ENCODE data around the gene ABCB8. TPM values are rescaled to one million over a fixed set of nuclear protein-coding genes. Genes with fewer than 3 reads are reported as not detected.

Gene ABCB8
- total and polyA plus RNA-seq, 4 donors, result 12.4 to 30.2 (median 22.5) TPM

DNA sequence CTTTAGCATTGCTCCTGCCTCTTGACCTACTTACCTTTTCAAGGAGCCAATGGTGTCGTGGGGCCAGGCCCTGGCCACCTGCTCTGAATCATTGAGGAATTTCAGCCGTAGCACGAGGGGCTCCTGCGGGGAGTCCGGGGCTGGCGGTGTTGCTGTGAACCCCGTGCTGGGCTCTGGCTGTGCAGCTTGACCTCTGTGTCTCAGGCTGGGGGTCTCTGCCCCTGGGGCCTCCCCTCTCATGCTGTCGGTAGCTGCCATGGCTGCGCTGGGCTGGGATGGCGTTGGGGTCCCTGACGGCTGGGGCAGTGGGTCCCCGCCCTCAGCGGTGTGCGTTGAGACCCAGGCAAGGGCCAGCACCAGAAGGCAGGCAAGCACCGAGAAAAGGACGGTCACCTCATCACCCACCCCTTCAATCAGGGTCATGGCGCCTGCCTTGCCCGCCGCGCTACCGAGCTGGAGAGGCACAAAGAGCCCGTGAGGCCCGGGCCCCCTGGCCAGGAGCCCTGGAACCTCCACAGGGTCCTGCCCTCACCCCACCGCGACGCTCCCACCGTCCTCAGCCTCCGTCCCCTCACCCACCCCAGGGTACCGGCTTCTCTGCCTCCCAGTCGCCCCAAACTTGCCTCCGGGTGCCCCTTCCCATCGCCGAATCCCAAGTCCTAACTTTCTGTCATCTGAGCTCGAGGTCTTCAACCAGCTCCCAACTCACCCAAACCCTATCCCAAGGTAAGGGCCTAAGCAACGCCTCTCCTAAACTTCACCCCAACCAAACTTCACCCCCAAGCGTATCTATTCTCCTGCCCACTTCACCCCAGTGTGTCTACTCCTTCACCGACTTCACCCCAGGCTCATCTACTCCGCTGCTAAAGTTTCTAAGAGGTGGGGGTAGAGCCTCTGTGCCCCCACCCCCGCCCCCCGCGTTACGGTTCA is 54.2 kb downstream of the ABCB8 start:
- Histone ChIP-seq H3K4me1 (ENCODE audit: control insufficient read depth in 4 of 4, insufficient read depth in 4 of 4, low read length in 3 of 4) (peaks cover 17 to 57% (median 42%) of the 10 kb centered on the region in 4 donors), H3K9ac (ENCODE audit: low read depth in 1 of 2, low read length in 2 of 2) (peak overlapping the region; percentile 83), H3K4me3 (ENCODE audit: low read depth in 1 of 3, low read length in 3 of 3) (peak overlapping the region; percentile 36 to 98 (median 76)), H3K9me3 (ENCODE audit: control insufficient read depth in 4 of 4, low read length in 3 of 4) (no peaks in the 10 kb centered on the region), H3K27ac (ENCODE audit: low read depth in 1 of 2, low read length in 2 of 2) (peak overlapping the region; percentile 85 to 94), H3K36me3 (ENCODE audit: control insufficient read depth in 4 of 4, insufficient read depth in 3 of 4, low read depth in 1 of 4, low read length in 3 of 4) (peaks cover 0 to 2% (median 0%) of the 10 kb centered on the region in 4 donors), H3K27me3 (ENCODE audit: control insufficient read depth in 4 of 4, insufficient read depth in 4 of 4, low read length in 3 of 4) (no peaks in the 10 kb centered on the region)
- no peak for DNase-seq (ENCODE audit: low spot score)
- TF ChIP-seq, protein P1, sequence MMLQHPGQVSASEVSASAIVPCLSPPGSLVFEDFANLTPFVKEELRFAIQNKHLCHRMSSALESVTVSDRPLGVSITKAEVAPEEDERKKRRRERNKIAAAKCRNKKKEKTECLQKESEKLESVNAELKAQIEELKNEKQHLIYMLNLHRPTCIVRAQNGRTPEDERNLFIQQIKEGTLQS (IDR thresholded peaks at IDR 0.05), result no peak
- TF ChIP-seq FOXA2 (IDR thresholded peaks at IDR 0.05) (no peak), TAF1 (conservative IDR thresholded peaks at IDR 0.05) (no peak), HNF4A (conservative IDR thresholded peaks at IDR 0.05) (no peak), RXRA (IDR thresholded peaks at IDR 0.05) (no peak), NR2F2 (IDR thresholded peaks at IDR 0.05) (no peak), SP1 (IDR thresholded peaks at IDR 0.05) (no peak)
- TF ChIP-seq, protein P2, sequence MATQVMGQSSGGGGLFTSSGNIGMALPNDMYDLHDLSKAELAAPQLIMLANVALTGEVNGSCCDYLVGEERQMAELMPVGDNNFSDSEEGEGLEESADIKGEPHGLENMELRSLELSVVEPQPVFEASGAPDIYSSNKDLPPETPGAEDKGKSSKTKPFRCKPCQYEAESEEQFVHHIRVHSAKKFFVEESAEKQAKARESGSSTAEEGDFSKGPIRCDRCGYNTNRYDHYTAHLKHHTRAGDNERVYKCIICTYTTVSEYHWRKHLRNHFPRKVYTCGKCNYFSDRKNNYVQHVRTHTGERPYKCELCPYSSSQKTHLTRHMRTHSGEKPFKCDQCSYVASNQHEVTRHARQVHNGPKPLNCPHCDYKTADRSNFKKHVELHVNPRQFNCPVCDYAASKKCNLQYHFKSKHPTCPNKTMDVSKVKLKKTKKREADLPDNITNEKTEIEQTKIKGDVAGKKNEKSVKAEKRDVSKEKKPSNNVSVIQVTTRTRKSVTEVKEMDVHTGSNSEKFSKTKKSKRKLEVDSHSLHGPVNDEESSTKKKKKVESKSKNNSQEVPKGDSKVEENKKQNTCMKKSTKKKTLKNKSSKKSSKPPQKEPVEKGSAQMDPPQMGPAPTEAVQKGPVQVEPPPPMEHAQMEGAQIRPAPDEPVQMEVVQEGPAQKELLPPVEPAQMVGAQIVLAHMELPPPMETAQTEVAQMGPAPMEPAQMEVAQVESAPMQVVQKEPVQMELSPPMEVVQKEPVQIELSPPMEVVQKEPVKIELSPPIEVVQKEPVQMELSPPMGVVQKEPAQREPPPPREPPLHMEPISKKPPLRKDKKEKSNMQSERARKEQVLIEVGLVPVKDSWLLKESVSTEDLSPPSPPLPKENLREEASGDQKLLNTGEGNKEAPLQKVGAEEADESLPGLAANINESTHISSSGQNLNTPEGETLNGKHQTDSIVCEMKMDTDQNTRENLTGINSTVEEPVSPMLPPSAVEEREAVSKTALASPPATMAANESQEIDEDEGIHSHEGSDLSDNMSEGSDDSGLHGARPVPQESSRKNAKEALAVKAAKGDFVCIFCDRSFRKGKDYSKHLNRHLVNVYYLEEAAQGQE (IDR thresholded peaks at IDR 0.05), result no peak
- TF ChIP-seq, protein P3, sequence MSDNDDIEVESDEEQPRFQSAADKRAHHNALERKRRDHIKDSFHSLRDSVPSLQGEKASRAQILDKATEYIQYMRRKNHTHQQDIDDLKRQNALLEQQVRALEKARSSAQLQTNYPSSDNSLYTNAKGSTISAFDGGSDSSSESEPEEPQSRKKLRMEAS (IDR thresholded peaks at IDR 0.05), result no peak
- TF ChIP-seq, protein P4, sequence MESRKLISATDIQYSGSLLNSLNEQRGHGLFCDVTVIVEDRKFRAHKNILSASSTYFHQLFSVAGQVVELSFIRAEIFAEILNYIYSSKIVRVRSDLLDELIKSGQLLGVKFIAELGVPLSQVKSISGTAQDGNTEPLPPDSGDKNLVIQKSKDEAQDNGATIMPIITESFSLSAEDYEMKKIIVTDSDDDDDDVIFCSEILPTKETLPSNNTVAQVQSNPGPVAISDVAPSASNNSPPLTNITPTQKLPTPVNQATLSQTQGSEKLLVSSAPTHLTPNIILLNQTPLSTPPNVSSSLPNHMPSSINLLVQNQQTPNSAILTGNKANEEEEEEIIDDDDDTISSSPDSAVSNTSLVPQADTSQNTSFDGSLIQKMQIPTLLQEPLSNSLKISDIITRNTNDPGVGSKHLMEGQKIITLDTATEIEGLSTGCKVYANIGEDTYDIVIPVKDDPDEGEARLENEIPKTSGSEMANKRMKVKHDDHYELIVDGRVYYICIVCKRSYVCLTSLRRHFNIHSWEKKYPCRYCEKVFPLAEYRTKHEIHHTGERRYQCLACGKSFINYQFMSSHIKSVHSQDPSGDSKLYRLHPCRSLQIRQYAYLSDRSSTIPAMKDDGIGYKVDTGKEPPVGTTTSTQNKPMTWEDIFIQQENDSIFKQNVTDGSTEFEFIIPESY (IDR thresholded peaks at IDR 0.05), result no peak
- WGBS, result 42% methylated on average over 42 of the region's 42 CpGs

DNA sequence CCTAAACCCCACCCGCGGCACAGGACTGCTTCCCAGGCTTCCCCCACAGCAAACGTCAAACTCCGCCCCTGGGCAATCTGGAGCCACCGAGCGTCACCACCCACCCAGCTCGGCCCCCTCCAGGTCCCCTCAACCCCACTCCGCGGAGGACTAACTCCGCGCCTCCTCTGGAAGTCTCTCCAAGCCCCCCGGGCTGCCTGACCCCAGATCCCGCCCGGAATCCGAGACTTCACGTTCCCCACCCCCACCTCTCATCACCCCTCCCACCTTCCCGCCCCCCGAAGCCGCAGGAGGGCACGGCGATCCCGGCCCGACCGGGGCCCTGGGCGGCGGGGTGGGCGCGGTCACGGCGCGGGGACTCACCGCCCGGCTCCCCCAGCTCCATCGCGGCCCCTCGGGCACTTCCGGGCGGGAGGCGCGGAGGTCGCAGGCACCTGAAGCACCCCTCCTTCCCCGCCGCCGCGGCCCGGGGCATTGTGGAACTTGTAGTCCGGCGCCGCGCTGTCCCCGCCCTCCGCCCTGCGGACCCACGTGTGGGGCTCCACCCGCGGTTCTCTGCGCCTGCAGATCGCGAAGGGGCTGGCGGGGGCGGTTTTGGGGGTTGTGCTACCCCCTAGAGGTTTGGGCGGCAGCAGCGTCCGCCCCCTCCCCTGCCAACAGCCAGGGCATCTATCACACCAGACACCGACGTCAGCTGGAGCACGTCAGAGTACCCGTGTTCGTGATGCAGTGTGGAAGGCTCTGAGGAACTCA is 55.0 kb downstream of the ABCB8 start, which contains the start of gene TMUB1:
TMUB1 (minus strand) TSS at position 423 of the 753 bp plus-strand sequence. CDS start 930 bp downstream, outside the sequence.
- Histone ChIP-seq H3K4me3 (ENCODE audit: low read depth in 1 of 3, low read length in 3 of 3) (peak within 1 kb of the TSS; percentile 36 to 98 (median 76)), H3K9me3 (ENCODE audit: control insufficient read depth in 4 of 4, low read length in 3 of 4) (no peaks in the 10 kb centered on the region), H3K36me3 (ENCODE audit: control insufficient read depth in 4 of 4, insufficient read depth in 3 of 4, low read depth in 1 of 4, low read length in 3 of 4) (peaks cover 0 to 1% (median 0%) of the 10 kb centered on the region in 4 donors), H3K4me1 (ENCODE audit: control insufficient read depth in 4 of 4, insufficient read depth in 4 of 4, low read length in 3 of 4) (peaks cover 20 to 62% (median 48%) of the 10 kb centered on the region in 4 donors), H3K27me3 (ENCODE audit: control insufficient read depth in 4 of 4, insufficient read depth in 4 of 4, low read length in 3 of 4) (no peaks in the 10 kb centered on the region), H3K9ac (ENCODE audit: low read depth in 1 of 2, low read length in 2 of 2) (peak within 1 kb of the TSS; percentile 23 to 83), H3K27ac (ENCODE audit: low read depth in 1 of 2, low read length in 2 of 2) (peak within 1 kb of the TSS; percentile 85 to 94)
- peak; percentile 75 for DNase-seq (ENCODE audit: low spot score)
- WGBS, result under 1% methylated on average over 69 of the region's 69 CpGs
- TF ChIP-seq GABPA (IDR thresholded peaks at IDR 0.05 in 1 of 2, conservative IDR thresholded peaks at IDR 0.05 in 1 of 2), result peak in 1 of 2 donors; percentile 47
- TF ChIP-seq HNF4A (conservative IDR thresholded peaks at IDR 0.05), result no peak
- no peak for TF ChIP-seq JUND (IDR thresholded peaks at IDR 0.05)

All from liver (tissue), 9 donors.